ENCODE measurements around the gene ADM2. TPM values are rescaled to one million over a fixed set of nuclear protein-coding genes. Genes with fewer than 3 reads are reported as not detected.

Gene ADM2
- total RNA-seq, 6 experiments from 2014 or later: 1.0 to 19.2 (median 2.2) TPM

- Histone ChIP-seq H3K36me3 (peaks cover 0 to 17% (median 3%) of the 10 kb centered on the region in 4 donors), H3K27ac (no peak overlapping the region), H3K9me3 (no peaks in the 10 kb centered on the region), H3K4me1 (peaks cover 0 to 11% (median 2%) of the 10 kb centered on the region in 4 donors), H3K4me3 (no peak overlapping the region), H3K27me3 (no peaks in the 10 kb centered on the region)
- DNase-seq (no peak), ATAC-seq (no peak)
- WGBS (ENCODE audit: insufficient coverage, low coverage, low lambda C conversion rate, missing lambda C conversion rate): 84% methylated on average over 3 of the region's 24 CpGs
- TF ChIP-seq POLR2A (IDR thresholded peaks at IDR 0.05): no peak
- TF ChIP-seq, protein P1, sequence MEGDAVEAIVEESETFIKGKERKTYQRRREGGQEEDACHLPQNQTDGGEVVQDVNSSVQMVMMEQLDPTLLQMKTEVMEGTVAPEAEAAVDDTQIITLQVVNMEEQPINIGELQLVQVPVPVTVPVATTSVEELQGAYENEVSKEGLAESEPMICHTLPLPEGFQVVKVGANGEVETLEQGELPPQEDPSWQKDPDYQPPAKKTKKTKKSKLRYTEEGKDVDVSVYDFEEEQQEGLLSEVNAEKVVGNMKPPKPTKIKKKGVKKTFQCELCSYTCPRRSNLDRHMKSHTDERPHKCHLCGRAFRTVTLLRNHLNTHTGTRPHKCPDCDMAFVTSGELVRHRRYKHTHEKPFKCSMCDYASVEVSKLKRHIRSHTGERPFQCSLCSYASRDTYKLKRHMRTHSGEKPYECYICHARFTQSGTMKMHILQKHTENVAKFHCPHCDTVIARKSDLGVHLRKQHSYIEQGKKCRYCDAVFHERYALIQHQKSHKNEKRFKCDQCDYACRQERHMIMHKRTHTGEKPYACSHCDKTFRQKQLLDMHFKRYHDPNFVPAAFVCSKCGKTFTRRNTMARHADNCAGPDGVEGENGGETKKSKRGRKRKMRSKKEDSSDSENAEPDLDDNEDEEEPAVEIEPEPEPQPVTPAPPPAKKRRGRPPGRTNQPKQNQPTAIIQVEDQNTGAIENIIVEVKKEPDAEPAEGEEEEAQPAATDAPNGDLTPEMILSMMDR (IDR thresholded peaks at IDR 0.05): no peak
- intact Hi-C loops (cut with DNase I): no loop called here
Measured at GRCh38 chr22:50502628-50503474, 21.5 kb downstream of the ADM2 start.

DNA sequence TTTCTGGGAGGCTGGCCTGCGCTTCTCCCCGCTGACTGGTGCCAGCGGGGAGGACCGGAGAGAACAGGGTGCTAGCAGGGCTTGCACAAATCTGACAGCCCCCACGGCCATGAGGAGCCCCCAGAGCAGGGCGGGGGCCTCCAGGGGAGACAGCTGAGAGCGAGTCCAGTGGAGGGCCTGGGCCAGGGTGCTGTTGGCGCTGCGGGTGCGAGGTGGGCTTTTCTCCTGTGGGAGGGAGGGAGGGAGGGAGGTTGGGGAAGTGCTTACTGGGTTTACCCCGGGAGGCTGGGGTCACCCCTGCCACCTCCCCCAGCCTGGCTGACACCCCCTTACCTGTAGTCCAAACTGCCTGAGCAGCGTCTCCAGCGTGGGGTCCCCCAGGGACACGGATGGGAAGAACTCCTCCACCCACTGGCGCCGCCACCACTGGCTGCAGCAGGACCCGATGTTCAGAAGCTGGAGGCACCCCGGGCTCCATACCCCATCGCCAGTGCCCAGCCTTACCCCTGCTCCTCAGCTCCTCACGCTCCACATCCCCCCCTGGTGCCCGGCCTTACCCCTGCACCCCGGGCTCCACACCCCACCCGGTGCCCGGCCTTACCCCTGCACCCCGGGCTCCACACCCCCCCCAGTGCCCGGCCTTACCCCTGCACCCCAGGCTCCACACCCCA is 22.3 kb downstream of the ADM2 start:
- peaks cover 0 to 5% (median 3%) of the 10 kb centered on the region in 4 donors for H3K4me1 ChIP-seq
- H3K27ac ChIP-seq: no peak overlapping the region
- intact Hi-C loops (cut with DNase I): no loop called here
- H3K27me3 ChIP-seq: no peaks in the 10 kb centered on the region
- WGBS (ENCODE audit: insufficient coverage, low coverage, low lambda C conversion rate, missing lambda C conversion rate): no CpG with 5 or more reads among the region's 26 CpGs
- no peak overlapping the region for H3K4me3 ChIP-seq
- no peak for ATAC-seq
- no peak for DNase-seq
- peaks cover 0 to 17% (median 3%) of the 10 kb centered on the region in 4 donors for H3K36me3 ChIP-seq
- H3K9me3 ChIP-seq: no peaks in the 10 kb centered on the region
- TF ChIP-seq POLR2A (IDR thresholded peaks at IDR 0.05): no peak
- TF ChIP-seq, protein P1 (IDR thresholded peaks at IDR 0.05): no peak

DNA sequence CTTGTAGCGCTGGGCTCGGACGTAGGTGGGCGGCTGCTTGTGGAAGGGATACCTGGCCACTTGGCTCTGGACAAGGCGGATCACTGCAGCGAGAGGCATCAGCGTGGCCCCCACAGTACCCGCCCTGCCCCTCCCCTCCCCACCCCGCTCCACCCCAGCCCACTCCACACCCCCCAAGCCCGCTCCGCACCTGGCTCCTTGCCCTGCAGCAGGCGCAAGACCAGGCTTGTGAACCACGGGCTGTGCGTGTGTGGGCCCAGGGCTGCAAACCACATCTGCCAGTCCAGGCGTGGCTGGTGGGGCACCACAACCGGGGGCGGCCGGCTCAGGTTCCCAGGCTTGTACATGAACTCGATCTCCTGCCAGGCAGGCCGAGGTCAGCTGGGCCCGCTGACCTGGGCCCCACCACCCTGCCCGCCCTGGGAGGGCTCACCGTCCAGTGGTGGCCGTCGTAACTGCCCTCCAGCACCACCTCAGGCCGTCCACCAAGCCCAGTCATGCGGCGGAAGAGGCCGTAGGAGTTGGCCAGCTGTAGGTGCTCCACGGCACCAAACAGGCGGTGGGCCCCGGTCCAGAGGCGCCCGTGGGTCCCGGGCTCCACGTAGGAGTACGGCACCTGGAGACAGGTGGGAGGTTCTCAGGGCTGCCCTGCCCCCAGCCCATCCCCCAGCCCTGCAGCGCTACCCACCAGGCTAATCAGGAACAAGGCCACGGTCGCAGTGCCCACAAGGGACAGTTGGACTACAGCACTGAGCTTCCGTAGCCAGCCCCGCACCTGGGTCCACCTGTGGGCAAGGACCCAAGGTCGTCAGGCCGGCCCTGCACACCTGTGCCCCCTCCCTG is 23.2 kb downstream of the ADM2 start:
- Histone ChIP-seq H3K4me1 (peaks cover 0 to 10% (median 4%) of the 10 kb centered on the region in 4 donors), H3K27me3 (no peaks in the 10 kb centered on the region), H3K27ac (no peak overlapping the region), H3K36me3 (peaks cover 0 to 17% (median 3%) of the 10 kb centered on the region in 4 donors), H3K9me3 (no peaks in the 10 kb centered on the region), H3K4me3 (no peak overlapping the region)
- intact Hi-C loops (cut with DNase I): no loop called here
- ATAC-seq: no peak
- DNase-seq: no peak
- TF ChIP-seq, protein P1 (IDR thresholded peaks at IDR 0.05): no peak
- no peak for TF ChIP-seq POLR2A (IDR thresholded peaks at IDR 0.05)
- 86% methylated on average over 9 of the region's 44 CpGs for WGBS (ENCODE audit: insufficient coverage, low coverage, low lambda C conversion rate, missing lambda C conversion rate)

DNA sequence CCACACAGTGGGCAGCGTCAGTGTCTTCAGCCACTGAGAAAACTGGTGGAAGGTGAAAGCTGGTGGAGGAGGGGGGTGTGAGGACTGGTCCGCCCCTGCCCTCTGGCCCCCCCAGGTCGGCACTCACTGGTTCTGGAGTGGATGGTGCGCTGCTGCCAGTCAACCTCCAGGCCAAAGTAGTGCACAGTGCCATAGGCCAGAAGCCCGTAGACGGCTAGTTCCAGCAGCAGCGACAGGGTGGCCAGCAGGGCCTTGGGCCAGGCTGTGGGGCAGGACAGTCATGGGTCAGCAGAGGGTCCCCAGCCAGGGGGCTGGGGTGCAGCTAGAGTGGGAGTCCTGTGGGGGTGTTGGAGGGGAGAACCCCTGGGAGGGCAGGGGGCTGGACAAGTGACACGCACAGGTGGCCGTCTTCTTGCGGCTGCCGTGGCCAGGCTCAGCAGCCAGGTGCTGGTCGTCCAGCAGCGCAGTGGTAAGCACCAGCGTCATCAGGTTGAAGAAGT is 24.0 kb downstream of the ADM2 start:
- WGBS (ENCODE audit: insufficient coverage, low coverage, low lambda C conversion rate, missing lambda C conversion rate): 100% methylated on average over 1 of the region's 14 CpGs
- DNase-seq (no peak), ATAC-seq (no peak)
- no peak overlapping the region for H3K27ac ChIP-seq
- H3K36me3 ChIP-seq: peaks cover 0 to 17% (median 3%) of the 10 kb centered on the region in 4 donors
- no peak for TF ChIP-seq POLR2A (IDR thresholded peaks at IDR 0.05)
- TF ChIP-seq, protein P1 (IDR thresholded peaks at IDR 0.05): no peak
- H3K4me3 ChIP-seq: no peak overlapping the region
- no peaks in the 10 kb centered on the region for H3K9me3 ChIP-seq
- peaks cover 0 to 10% (median 4%) of the 10 kb centered on the region in 4 donors for H3K4me1 ChIP-seq
- H3K27me3 ChIP-seq: no peaks in the 10 kb centered on the region
- intact Hi-C loops (cut with DNase I): no loop called here

Measured in right lobe of liver (tissue), 6 donors.